Skin epidermis (tissue), 12 donors: ENCODE results near the gene HIC1.
"Not testable (repeated sequence)": the region's sequence is repeated elsewhere in the genome, so short reads cannot be mapped to it uniquely, and the experiment has no call there.

ENCODE experiments used
- H3K27ac ChIP-seq, 21 experiments: fragments of 200-600 bp; sonication (generic) in 11 of 21; one replicate each; pipeline ENCODE4 v1.5.0; 2020; ENCODE audit warnings: mild to moderate bottlenecking in 3 of 21, inconsistent platforms in 2 of 21, moderate library complexity in 2 of 21
- H3K4me3 ChIP-seq, 7 experiments: fragments of 200-600 bp; sonication (generic) in 2 of 7; one replicate each; pipeline ENCODE4 v1.5.0; 2020; ENCODE audit warnings: inconsistent platforms in 2 of 7, mild to moderate bottlenecking in 2 of 7, moderate library complexity in 1 of 7

Gene HIC1

GRCh38 chr17:2054512-2055291 is at the start of gene HIC1:
TSS of gene HIC1 (plus strand) at chr17:2055103. CDS start at chr17:2056691, 1,588 bp downstream.
- Histone ChIP-seq H3K27ac (peak within 1 kb of the TSS; percentile 23 to 94 (median 83)), H3K4me3 (peak within 1 kb of the TSS; percentile 26 to 67 (median 57))

GRCh38 chr17:2008332-2009126 is 46.4 kb upstream of the HIC1 start:
- H3K4me3 ChIP-seq, result no peak overlapping the region
- H3K27ac ChIP-seq, result no peak overlapping the region

GRCh38 chr17:2009737-2010136 is 45.2 kb upstream of the HIC1 start:
- no peak overlapping the region for H3K27ac ChIP-seq
- no peak overlapping the region for H3K4me3 ChIP-seq

GRCh38 chr17:2011411-2012371 is 43.2 kb upstream of the HIC1 start:
- H3K27ac ChIP-seq, result peak overlapping the region in 17 of 21 experiments; percentile 18 to 79 (median 60)

GRCh38 chr17:2012499-2012898 is 42.4 kb upstream of the HIC1 start:
- Histone ChIP-seq H3K27ac (peak overlapping the region in 17 of 21 experiments; percentile 18 to 79 (median 60)), H3K4me3 (no peak overlapping the region)

More at GRCh38 chr17:2011411-2012371, 43.2 kb upstream of the HIC1 start:
- H3K4me3 ChIP-seq, result no peak overlapping the region

GRCh38 chr17:2013220-2013993 is 41.5 kb upstream of the HIC1 start:
- peak overlapping the region in 4 of 21 experiments; percentile 4 to 55 (median 16) for H3K27ac ChIP-seq
- not testable (repeated sequence) for H3K4me3 ChIP-seq

- no peak overlapping the region for H3K4me3 ChIP-seq
- H3K27ac ChIP-seq, result peak overlapping the region in 1 of 21 experiments; percentile 13
Observed at GRCh38 chr17:2013994-2014317, 40.9 kb upstream of the HIC1 start.

- Histone ChIP-seq H3K27ac (no peak overlapping the region), H3K4me3 (no peak overlapping the region)
Observed at GRCh38 chr17:2015314-2015713, 39.6 kb upstream of the HIC1 start.

GRCh38 chr17:2016494-2016893 is 38.4 kb upstream of the HIC1 start:
- H3K27ac ChIP-seq, result no peak overlapping the region
- no peak overlapping the region for H3K4me3 ChIP-seq

- Histone ChIP-seq H3K27ac (no peak overlapping the region), H3K4me3 (no peak overlapping the region)
Observed at GRCh38 chr17:2017274-2017941, 37.5 kb upstream of the HIC1 start.

GRCh38 chr17:2018716-2019510 is 36.0 kb upstream of the HIC1 start:
- Histone ChIP-seq H3K4me3 (no peak overlapping the region), H3K27ac (no peak overlapping the region)

GRCh38 chr17:2019723-2020122 is 35.2 kb upstream of the HIC1 start:
- no peak overlapping the region for H3K27ac ChIP-seq

GRCh38 chr17:2020721-2021120 is 34.2 kb upstream of the HIC1 start:
- H3K27ac ChIP-seq, result no peak overlapping the region
- H3K4me3 ChIP-seq, result no peak overlapping the region

More at GRCh38 chr17:2019723-2020122, 35.2 kb upstream of the HIC1 start:
- H3K4me3 ChIP-seq, result no peak overlapping the region

GRCh38 chr17:2022647-2023240 is 32.2 kb upstream of the HIC1 start:
- Histone ChIP-seq H3K27ac (peak overlapping the region in 2 of 21 experiments; percentile 23 to 29), H3K4me3 (no peak overlapping the region)

- peak overlapping the region in 4 of 21 experiments; percentile 29 to 65 (median 39) for H3K27ac ChIP-seq
- peak overlapping the region in 3 of 7 experiments; percentile 46 to 71 (median 51) for H3K4me3 ChIP-seq
Observed at GRCh38 chr17:2023256-2023655, 31.6 kb upstream of the HIC1 start.

GRCh38 chr17:2023692-2024571 is 31.0 kb upstream of the HIC1 start:
- Histone ChIP-seq H3K27ac (peak overlapping the region in 10 of 21 experiments; percentile 4 to 65 (median 43)), H3K4me3 (peak overlapping the region; percentile 39 to 71 (median 50))
